IMR-90 (cell line): ENCODE data around the gene PLXNA4. TPM values are rescaled to one million over a fixed set of nuclear protein-coding genes. Genes with fewer than 3 reads are reported as not detected.

Experiments used
- ATAC-seq: fragments of 200-7000 bp; cut with Tn5 transposase; 2 replicates; pipeline ENCODE4 v1.9.1; 2020; ENCODE audit warnings: low read depth, mild to moderate bottlenecking, moderate library complexity
- BruUV-seq: library from RNA; stranded (reverse); fragments of 400-500 nt; replicated peaks from 2 replicates; lab custom pipeline; 2021; lab: Mats Ljungman, UMichigan
- CTCF ChIA-PET: fragments of 300-600 bp; formaldehyde crosslinking; extraction: SDS; loops from one replicate; lab custom pipeline; 2021; ENCODE audit warnings: antibody characterized with exemption; lab: Yijun Ruan, JAX
- POLR2A ChIA-PET: fragments of 300-600 bp; sonication (Branson Sonifier 250); formaldehyde crosslinking; loops from one replicate; lab custom pipeline; 2022; ENCODE audit warnings: antibody characterized with exemption; ENCODE audit not compliant: unreplicated experiment; lab: Charles Lee
- DNase-seq: peaks from one replicate; pipeline ENCODE4 v3.0.0; 2013
- H2AFZ ChIP-seq: replicated peaks from 2 replicates; pipeline ENCODE3; 2013; ENCODE audit warnings: low read length, mild to moderate bottlenecking; ENCODE audit not compliant: poor library complexity
- H2AK5ac ChIP-seq: 2 replicates; pipeline ENCODE4 v1.6.1; 2013; ENCODE audit warnings: low read depth, low read length, inconsistent platforms
- H2AK9ac ChIP-seq: replicated peaks from 2 replicates; pipeline ENCODE3; 2013; ENCODE audit warnings: mild to moderate bottlenecking, low read depth, low read length, moderate library complexity; ENCODE audit not compliant: poor library complexity
- H2BK120ac ChIP-seq: 2 replicates; pipeline ENCODE4 v1.6.1; 2013; ENCODE audit warnings: low read depth, low read length, inconsistent platforms
- H2BK15ac ChIP-seq: 3 replicates; pipeline ENCODE4 v1.6.1; 2013; ENCODE audit warnings: low read depth, low read length, inconsistent platforms
- H2BK20ac ChIP-seq: 2 replicates; pipeline ENCODE4 v1.6.1; 2013; ENCODE audit warnings: low read depth, mild to moderate bottlenecking, inconsistent platforms, low read length, moderate library complexity
- H2BK5ac ChIP-seq: 2 replicates; pipeline ENCODE4 v1.6.1; 2013; ENCODE audit warnings: mild to moderate bottlenecking, low read depth, low read length, inconsistent platforms; ENCODE audit not compliant: poor library complexity, severe bottlenecking
- H3K14ac ChIP-seq: replicated peaks from 2 replicates; pipeline ENCODE4 v1.6.1; 2013; ENCODE audit warnings: low read depth, low read length, inconsistent platforms
- H3K18ac ChIP-seq: 2 replicates; pipeline ENCODE4 v1.6.1; 2013; ENCODE audit warnings: low read depth, low read length, control low read depth
- H3K23ac ChIP-seq: 2 replicates; pipeline ENCODE4 v1.6.1; 2013; ENCODE audit warnings: low read depth, low read length, inconsistent platforms
- H3K27ac ChIP-seq: 2 replicates; pipeline ENCODE4 v1.5.1; 2013; ENCODE audit warnings: mild to moderate bottlenecking, control low read depth, low read length; ENCODE audit not compliant: insufficient read depth
- H3K27me3 ChIP-seq: 2 replicates; pipeline ENCODE4 v1.6.1; 2013; ENCODE audit warnings: low read length; ENCODE audit not compliant: control insufficient read depth, insufficient read depth
- H3K36me3 ChIP-seq: 2 replicates; pipeline ENCODE4 v1.6.1; 2013; ENCODE audit warnings: low read length, mixed read lengths; ENCODE audit not compliant: control insufficient read depth, insufficient read depth
- H3K4ac ChIP-seq: 2 replicates; pipeline ENCODE4 v1.6.1; 2013; ENCODE audit warnings: low read depth, low read length, inconsistent platforms
- H3K4me1 ChIP-seq: 2 replicates; pipeline ENCODE4 v1.6.1; 2013; ENCODE audit warnings: low read length, mixed read lengths; ENCODE audit not compliant: control insufficient read depth, insufficient read depth
- H3K4me2 ChIP-seq: 2 replicates; pipeline ENCODE4 v1.6.1; 2013; ENCODE audit warnings: low read depth, mild to moderate bottlenecking, control low read depth, low read length, moderate library complexity
- H3K4me3 ChIP-seq: 2 replicates; pipeline ENCODE4 v1.5.1; 2013; ENCODE audit warnings: low read depth, mild to moderate bottlenecking, control low read depth, low read length, moderate library complexity; ENCODE audit not compliant: insufficient read depth
- H3K56ac ChIP-seq: 2 replicates; pipeline ENCODE4 v1.6.1; 2013; ENCODE audit warnings: low read length, inconsistent platforms; ENCODE audit not compliant: insufficient read depth; ENCODE audit errors: extremely low read depth
- H3K79me1 ChIP-seq, 2 experiments: 2 replicates each; pipeline ENCODE4 v1.6.1; 2013; ENCODE audit warnings: low read length in 2 of 2, inconsistent platforms in 1 of 2, low read depth in 1 of 2
- H3K9ac ChIP-seq: 2 replicates; pipeline ENCODE4 v1.6.1; 2013; ENCODE audit warnings: low read depth, low read length, control low read depth
- H3K9me1 ChIP-seq: 2 replicates; pipeline ENCODE4 v1.6.1; 2013; ENCODE audit warnings: low read length, inconsistent platforms; ENCODE audit not compliant: insufficient read depth
- H3K9me3 ChIP-seq: 2 replicates; pipeline ENCODE4 v1.6.1; 2013; ENCODE audit warnings: low read length; ENCODE audit not compliant: control insufficient read depth, insufficient read depth
- H4K20me1 ChIP-seq: 2 replicates; pipeline ENCODE4 v1.6.1; 2013; ENCODE audit warnings: low read length, inconsistent platforms; ENCODE audit not compliant: insufficient read depth
- H4K5ac ChIP-seq: 2 replicates; pipeline ENCODE4 v1.6.1; 2013; ENCODE audit warnings: mild to moderate bottlenecking, low read depth, low read length, control low read depth
- H4K8ac ChIP-seq, 2 experiments: 2 replicates each; pipeline ENCODE4 v1.6.1; 2013; ENCODE audit warnings: low read depth in 2 of 2, low read length in 2 of 2, control low read depth in 1 of 2, inconsistent platforms in 1 of 2
- H4K91ac ChIP-seq: 2 replicates; pipeline ENCODE4 v1.6.1; 2013; ENCODE audit warnings: low read depth, low read length, inconsistent platforms; ENCODE audit not compliant: insufficient read depth
- RFX5 ChIP-seq: IDR thresholded peaks from 2 replicates; pipeline ENCODE4 v1.8.0; 2012; ENCODE audit warnings: low read depth, mild to moderate bottlenecking, low read length, moderate library complexity
- SMC3 ChIP-seq: fragments of 150-350 bp; IDR thresholded peaks from 2 replicates; pipeline ENCODE4 v1.6.1; 2016; ENCODE audit warnings: low read depth, mild to moderate bottlenecking, antibody characterized with exemption, low read length, moderate library complexity
- WGBS, 2 experiments: methylation state at CpG; one replicate each; pipeline versions ENCODE4 v1.1.5 to v1.1.7; 2013; ENCODE audit warnings: missing lambda C conversion rate in 2 of 2; ENCODE audit not compliant: insufficient read length in 1 of 2; ENCODE audit errors: extremely low coverage in 2 of 2; 5-methylcytosine and 5-hydroxymethylcytosine counted together
- dilution Hi-C: fragments of 300-500 bp; cut with HindIII; formaldehyde crosslinking; loops from one replicate; pipeline ENCODE4 v1.14.3; 2018; ENCODE audit warnings: low sequenced_read_pairs; ENCODE audit not compliant: unreplicated experiment
- in situ Hi-C: fragments of 300-500 bp; cut with MboI; formaldehyde crosslinking; loops from 3 replicates; pipeline ENCODE4 v1.14.3; 2019; ENCODE audit warnings: low sequenced_read_pairs, inconsistent platforms, mixed read lengths
- intact Hi-C: fragments of 100-400 bp; cut with micrococcal nuclease; formaldehyde crosslinking; loops from 2 replicates; pipeline ENCODE4 v1.10.0; 2022
- polyA plus RNA-seq, 3 experiments: library from polyadenylated mRNA; depleted of rRNA; stranded (reverse); fragments of >200 nt; gene quantifications; 2 replicates each; pipeline ENCODE4 v1.2.3, GENCODE V29; 2012; ENCODE audit warnings: low replicate concordance in 1 of 3
- total RNA-seq: library from RNA; depleted of rRNA; stranded (reverse); fragments of >200 nt; gene quantifications from 2 replicates; pipeline ENCODE4 v1.2.3, GENCODE V29; 2012

PLXNA4 gene
- total and polyA plus RNA-seq, 2 of the 4 experiments (the other 2 are of a cell fraction) = under 0.01 TPM

GRCh38 chr7:132371948-132372347 lies 204.3 kb downstream of the PLXNA4 start:
- H3K18ac ChIP-seq = no peak overlapping the region
- no peaks in the 10 kb centered on the region for H3K36me3 ChIP-seq
- in situ Hi-C loops (no loop called here), intact Hi-C loops (no loop called here), dilution Hi-C loops (no loop called here)
- WGBS, 2 experiments = 20% methylated on average over 1 of the region's 3 CpGs; no CpG with 5 or more reads in 1 of the 2 experiments
- H4K20me1 ChIP-seq = no peaks in the 10 kb centered on the region
- no peak overlapping the region for H4K8ac ChIP-seq
- H2BK20ac ChIP-seq = no peak overlapping the region
- no peak overlapping the region for H4K91ac ChIP-seq
- no peak for DNase-seq
- no peaks in the 10 kb centered on the region for H3K27me3 ChIP-seq
- H3K79me1 ChIP-seq = no peaks in the 10 kb centered on the region
- no TSS peak for BruUV-seq
- ATAC-seq = no peak
- H3K23ac ChIP-seq = no peak overlapping the region
- ChIA-PET CTCF (no interaction called here), POLR2A (no interaction called here)
- no peak overlapping the region for H3K56ac ChIP-seq
- no peak overlapping the region for H2BK5ac ChIP-seq
- no peak overlapping the region for H2AK9ac ChIP-seq
- H3K4me2 ChIP-seq = no peak overlapping the region
- H3K14ac ChIP-seq = no peak overlapping the region
- no peak overlapping the region for H3K9ac ChIP-seq
- H3K9me1 ChIP-seq = no peaks in the 10 kb centered on the region
- H3K4me1 ChIP-seq = no peaks in the 10 kb centered on the region
- H2BK120ac ChIP-seq = no peak overlapping the region
- H3K27ac ChIP-seq = no peak overlapping the region
- no peak overlapping the region for H3K4me3 ChIP-seq
- no peaks in the 10 kb centered on the region for H3K9me3 ChIP-seq
- no peak overlapping the region for H2BK15ac ChIP-seq
- H3K4ac ChIP-seq = no peak overlapping the region
- H2AK5ac ChIP-seq = no peak overlapping the region
- no peak overlapping the region for H2AFZ ChIP-seq
- TF ChIP-seq SMC3 = no peak
- TF ChIP-seq RFX5 = no peak
- H4K5ac ChIP-seq = no peak overlapping the region
